GM06990 (cell line): Measurements from ENCODE around the gene TFR2.

Experiments
- DNase-seq: peaks from one replicate; pipeline ENCODE4 v3.0.0-alpha.2; 2011; ENCODE audit not compliant: insufficient read length; ENCODE audit errors: extremely low read depth
- H3K27me3 ChIP-seq: replicated peaks from 2 replicates; pipeline ENCODE4 v1.6.0; 2011; ENCODE audit warnings: low read length; ENCODE audit not compliant: control insufficient read depth, insufficient read depth
- H3K36me3 ChIP-seq: 2 replicates; pipeline ENCODE4 v1.5.1; 2011; ENCODE audit warnings: low read length; ENCODE audit not compliant: control insufficient read depth, insufficient read depth
- H3K4me3 ChIP-seq: replicated peaks from 2 replicates; pipeline ENCODE4 v1.5.1; 2011; ENCODE audit warnings: low read depth, mild to moderate bottlenecking, control low read depth, low read length
- CTCF ChIP-seq: IDR thresholded peaks from 2 replicates; pipeline ENCODE4 v1.5.1; 2011; ENCODE audit warnings: low read length, control low read depth, mild to moderate bottlenecking, inconsistent platforms; ENCODE audit not compliant: insufficient read depth, poor library complexity, severe bottlenecking

The TFR2 gene

GRCh38 chr7:100599911-100600729 lies 41.2 kb downstream of the TFR2 start:
- peak; percentile 56 for TF ChIP-seq CTCF
- no peak for DNase-seq
- Histone ChIP-seq H3K27me3 (no peaks in the 10 kb centered on the region), H3K36me3 (no peaks in the 10 kb centered on the region), H3K4me3 (no peak overlapping the region)

- no peaks in the 10 kb centered on the region for H3K36me3 ChIP-seq
- TF ChIP-seq CTCF, result no peak
- no peaks in the 10 kb centered on the region for H3K27me3 ChIP-seq
- H3K4me3 ChIP-seq, result no peak overlapping the region
- no peak for DNase-seq
These were observed 42.9 kb downstream of the TFR2 start for GRCh38 chr7:100598425-100598824.

GRCh38 chr7:100595188-100595587 lies 46.2 kb downstream of the TFR2 start:
- DNase-seq, result no peak
- H3K4me3 ChIP-seq, result no peak overlapping the region
- no peaks in the 10 kb centered on the region for H3K36me3 ChIP-seq
- TF ChIP-seq CTCF, result no peak
- no peaks in the 10 kb centered on the region; the same call in 1 of the 2 replicates for H3K27me3 ChIP-seq

GRCh38 chr7:100591596-100591995 lies 49.8 kb downstream of the TFR2 start:
- DNase-seq, result no peak
- no peaks in the 10 kb centered on the region; the same call in 1 of the 2 replicates for H3K27me3 ChIP-seq
- no peaks in the 10 kb centered on the region for H3K36me3 ChIP-seq
- no peak overlapping the region for H3K4me3 ChIP-seq
- TF ChIP-seq CTCF, result no peak

GRCh38 chr7:100590077-100590737 lies 51.1 kb downstream of the TFR2 start:
- Histone ChIP-seq H3K27me3 (no peaks in the 10 kb centered on the region; the same call in 1 of the 2 replicates), H3K36me3 (no peaks in the 10 kb centered on the region), H3K4me3 (no peak overlapping the region)
- no peak for DNase-seq
- TF ChIP-seq CTCF, result no peak
